GM23248 (cell line): Measurements from ENCODE around the gene RPS6KB2. TPM values are rescaled to one million over a fixed set of nuclear protein-coding genes. Genes with fewer than 3 reads are reported as not detected.
A peak's percentile ranks its signal among the peaks of the same experiment; 100 is the strongest.

Source experiments
- DNase-seq: peaks from one replicate; pipeline ENCODE4 v3.0.0-alpha.2; 2015
- H2AFZ ChIP-seq: fragments of 200-600 bp; sonication (generic); 2 replicates; pipeline ENCODE4 v1.6.1; 2016; ENCODE audit warnings: antibody characterized with exemption
- H3F3A ChIP-seq: fragments of 200-600 bp; sonication (generic); 2 replicates; pipeline ENCODE4 v1.6.1; 2016; ENCODE audit warnings: mild to moderate bottlenecking, antibody characterized with exemption, mixed run types; ENCODE audit not compliant: insufficient read depth
- H3K27ac ChIP-seq: fragments of 200-600 bp; sonication (generic); 2 replicates; pipeline ENCODE4 v1.5.1; 2016; ENCODE audit warnings: mild to moderate bottlenecking
- H3K27me3 ChIP-seq: fragments of 200-600 bp; sonication (generic); replicated peaks from 2 replicates; pipeline ENCODE4 v1.6.1; 2016; ENCODE audit warnings: mild to moderate bottlenecking; ENCODE audit not compliant: insufficient read depth
- H3K36me3 ChIP-seq: fragments of 200-600 bp; sonication (generic); 2 replicates; pipeline ENCODE4 v1.6.1; 2016; ENCODE audit warnings: low read depth, mild to moderate bottlenecking
- H3K4me1 ChIP-seq: fragments of 200-600 bp; sonication (generic); 2 replicates; pipeline ENCODE4 v1.6.1; 2016; ENCODE audit warnings: mild to moderate bottlenecking; ENCODE audit not compliant: insufficient read depth
- H3K4me2 ChIP-seq: fragments of 200-600 bp; sonication (generic); one replicate; pipeline ENCODE4 v1.6.1; 2016; ENCODE audit warnings: mild to moderate bottlenecking; ENCODE audit not compliant: unreplicated experiment
- H3K4me3 ChIP-seq: fragments of 200-600 bp; sonication (generic); 2 replicates; pipeline ENCODE4 v1.5.1; 2016; ENCODE audit warnings: mild to moderate bottlenecking
- H3K79me2 ChIP-seq: fragments of 200-600 bp; sonication (generic); 2 replicates; pipeline ENCODE4 v1.6.1; 2016; ENCODE audit warnings: mild to moderate bottlenecking; ENCODE audit not compliant: insufficient read depth
- H3K9ac ChIP-seq: fragments of 200-600 bp; sonication (generic); 2 replicates; pipeline ENCODE4 v1.6.1; 2016; ENCODE audit warnings: mild to moderate bottlenecking
- H3K9me2 ChIP-seq: fragments of 200-600 bp; sonication (generic); 2 replicates; pipeline ENCODE4 v1.6.1; 2016; ENCODE audit warnings: mixed run types, mild to moderate bottlenecking, moderate library complexity; ENCODE audit not compliant: insufficient read depth
- H3K9me3 ChIP-seq: fragments of 200-600 bp; sonication (generic); one replicate; pipeline ENCODE4 v1.6.1; 2017; ENCODE audit warnings: low read depth
- H4K20me1 ChIP-seq: fragments of 200-600 bp; sonication (generic); 2 replicates; pipeline ENCODE4 v1.6.0; 2016; ENCODE audit not compliant: insufficient read depth
- EZH2 ChIP-seq: fragments of 200-600 bp; sonication (generic); IDR thresholded peaks from 2 replicates; pipeline ENCODE4 v1.6.1; 2018; ENCODE audit warnings: antibody characterized with exemption, mild to moderate bottlenecking; ENCODE audit not compliant: insufficient read depth, poor library complexity, severe bottlenecking
- EZH2phosphoT487 ChIP-seq: fragments of 200-600 bp; sonication (generic); IDR thresholded peaks from 2 replicates; pipeline ENCODE4 v1.6.1; 2018; ENCODE audit warnings: antibody characterized with exemption, moderate library complexity, mild to moderate bottlenecking, low read depth; ENCODE audit not compliant: insufficient read depth
- WGBS, 2 experiments: methylation state at CpG; one replicate each; pipeline ENCODE4 v1.1.6; 2015 to 2017; ENCODE audit warnings: low lambda C conversion rate in 2 of 2, low coverage in 1 of 2; ENCODE audit errors: missing lambda C conversion rate in 2 of 2; 5-methylcytosine and 5-hydroxymethylcytosine counted together
- in situ Hi-C: fragments of 300-500 bp; cut with MboI; formaldehyde crosslinking; loops from 2 replicates; pipeline ENCODE4 v1.15.0; 2020
- polyA plus RNA-seq: library from polyadenylated mRNA; unstranded; fragments of >200 nt; fragmentation: Nextera tagmentation; extraction: Ambion mirVana; gene quantifications from 2 replicates; pipeline ENCODE4 v1.2.1, GENCODE V29; 2016
- total RNA-seq: library from RNA; depleted of rRNA; stranded (reverse); fragments of >200 nt; shearing (Covaris generic); gene quantifications from 2 replicates; pipeline ENCODE4 v1.2.3, GENCODE V29; 2014

RPS6KB2 gene
- total and polyA plus RNA-seq, 2 experiments from 2014 or later, result 52.3 to 68.0 TPM

GRCh38 chr11:67405196-67405567, 23.1 kb upstream of the RPS6KB2 start:
- no peak for TF ChIP-seq EZH2phosphoT487
- TF ChIP-seq EZH2, result no peak

GRCh38 chr11:67405688-67406339, 22.5 kb upstream of the RPS6KB2 start:
- Histone ChIP-seq H3K36me3 (no peaks in the 10 kb centered on the region), H3K79me2 (peaks cover 6% of the 10 kb centered on the region), H4K20me1 (no peaks in the 10 kb centered on the region), H3K4me1 (peaks cover 6% of the 10 kb centered on the region), H3F3A (no peaks in the 10 kb centered on the region), H3K9me2 (no peaks in the 10 kb centered on the region), H3K4me2 (no peak overlapping the region), H3K27ac (no peak overlapping the region), H3K4me3 (no peak overlapping the region), H3K9ac (no peak overlapping the region), H3K27me3 (peaks cover 9% of the 10 kb centered on the region; the same call in 1 of the 2 replicates), H3K9me3 (no peaks in the 10 kb centered on the region), H2AFZ (no peak overlapping the region)
- DNase-seq, result no peak
- in situ Hi-C loops, result no loop called here
- TF ChIP-seq EZH2 (no peak), EZH2phosphoT487 (no peak)
- WGBS, 2 experiments, result 79 to 84% methylated on average over 9 of the region's 9 CpGs

More at GRCh38 chr11:67405196-67405567, 23.1 kb upstream of the RPS6KB2 start:
- no peak for DNase-seq
- Histone ChIP-seq H3K4me1 (peaks cover 6% of the 10 kb centered on the region), H3K36me3 (no peaks in the 10 kb centered on the region), H4K20me1 (no peaks in the 10 kb centered on the region), H3K27ac (no peak overlapping the region), H3K27me3 (peaks cover 6% of the 10 kb centered on the region; the same call in 1 of the 2 replicates), H3K4me2 (no peak overlapping the region), H3K4me3 (no peak overlapping the region), H3K9ac (no peak overlapping the region), H3F3A (no peaks in the 10 kb centered on the region), H3K9me3 (no peaks in the 10 kb centered on the region), H3K9me2 (no peaks in the 10 kb centered on the region), H3K79me2 (peaks cover 12% of the 10 kb centered on the region), H2AFZ (no peak overlapping the region)
- in situ Hi-C loops, result no loop called here
- 89 to 93% methylated on average over 6 of the region's 6 CpGs for WGBS, 2 experiments

- TF ChIP-seq EZH2 (no peak), EZH2phosphoT487 (no peak)
- Histone ChIP-seq H3F3A (no peaks in the 10 kb centered on the region), H3K4me3 (no peak overlapping the region), H3K9ac (no peak overlapping the region), H2AFZ (no peak overlapping the region), H3K27me3 (peaks cover 15% of the 10 kb centered on the region; the same call in 1 of the 2 replicates), H3K36me3 (no peaks in the 10 kb centered on the region), H3K9me2 (no peaks in the 10 kb centered on the region), H3K27ac (no peak overlapping the region), H3K79me2 (no peaks in the 10 kb centered on the region; the same call in 1 of the 2 replicates), H3K4me2 (no peak overlapping the region), H3K4me1 (peaks cover 6% of the 10 kb centered on the region), H3K9me3 (no peaks in the 10 kb centered on the region), H4K20me1 (no peaks in the 10 kb centered on the region)
- DNase-seq, result no peak
- in situ Hi-C loops, result no loop called here
- 67 to 69% methylated on average over 11 to 18 of the region's 18 CpGs for WGBS, 2 experiments
Measured at GRCh38 chr11:67406420-67406968, 21.8 kb upstream of the RPS6KB2 start.

GRCh38 chr11:67406969-67407687, 21.2 kb upstream of the RPS6KB2 start:
- H3K9me2 ChIP-seq, result no peaks in the 10 kb centered on the region

More at GRCh38 chr11:67406969-67407687, 21.2 kb upstream of the RPS6KB2 start:
- no peaks in the 10 kb centered on the region for H3K36me3 ChIP-seq
- H3K9ac ChIP-seq, result no peak overlapping the region
- no peak overlapping the region for H3K27ac ChIP-seq
- H3K9me3 ChIP-seq, result no peaks in the 10 kb centered on the region
- H3K4me3 ChIP-seq, result no peak overlapping the region
- H4K20me1 ChIP-seq, result no peaks in the 10 kb centered on the region
- 17 to 26% methylated on average over 12 of the region's 12 CpGs for WGBS, 2 experiments
- H3K79me2 ChIP-seq, result no peaks in the 10 kb centered on the region
- H3K4me1 ChIP-seq, result peaks cover 4% of the 10 kb centered on the region
- H3K4me2 ChIP-seq, result no peak overlapping the region
- peaks cover 22% of the 10 kb centered on the region for H3K27me3 ChIP-seq
- in situ Hi-C loops, result no loop called here
- TF ChIP-seq EZH2phosphoT487 (no peak), EZH2 (no peak)
- DNase-seq, result peak; percentile 28
- H3F3A ChIP-seq, result no peaks in the 10 kb centered on the region
- H2AFZ ChIP-seq, result no peak overlapping the region
